GM19397 (cell line): ENCODE measurements around the gene CORO1C.

Experiments used
- ATAC-seq: cut with Tn5 transposase; IDR thresholded peaks from one replicate; pipeline ENCODE4 v1.9.1; 2021; ENCODE audit warnings: mild to moderate bottlenecking, moderate library complexity; ENCODE audit not compliant: unreplicated experiment

The CORO1C gene

GRCh38 chr12:108727868-108728735 lies 3.2 kb downstream of the CORO1C start:
- ATAC-seq: no peak

- no peak for ATAC-seq
Observed at GRCh38 chr12:108727161-108727560, 4.2 kb downstream of the CORO1C start.

GRCh38 chr12:108724890-108725151 lies 6.5 kb downstream of the CORO1C start:
- no peak for ATAC-seq

GRCh38 chr12:108724054-108724889 lies 7.0 kb downstream of the CORO1C start:
- ATAC-seq: no peak

GRCh38 chr12:108722992-108723766 lies 8.1 kb downstream of the CORO1C start:
- ATAC-seq: no peak

GRCh38 chr12:108722463-108722862 lies 8.9 kb downstream of the CORO1C start:
- ATAC-seq: no peak

- no peak for ATAC-seq
Observed at GRCh38 chr12:108721824-108722223, 9.5 kb downstream of the CORO1C start.

GRCh38 chr12:108720757-108721514 lies 10.4 kb downstream of the CORO1C start:
- no peak for ATAC-seq

- no peak for ATAC-seq
Observed at GRCh38 chr12:108717243-108717642, 14.1 kb downstream of the CORO1C start.

GRCh38 chr12:108714866-108715265 lies 16.5 kb downstream of the CORO1C start:
- ATAC-seq: no peak

- ATAC-seq: no peak
Observed at GRCh38 chr12:108713471-108713870, 17.8 kb downstream of the CORO1C start.

GRCh38 chr12:108712925-108713203 lies 18.5 kb downstream of the CORO1C start:
- ATAC-seq: no peak

GRCh38 chr12:108712165-108712924 lies 19.0 kb downstream of the CORO1C start:
- ATAC-seq: no peak

GRCh38 chr12:108711489-108712164 lies 19.7 kb downstream of the CORO1C start:
- no peak for ATAC-seq

- no peak for ATAC-seq
Observed at GRCh38 chr12:108709697-108710096, 21.6 kb downstream of the CORO1C start.

- no peak for ATAC-seq
Observed at GRCh38 chr12:108704527-108704926, 26.8 kb downstream of the CORO1C start.

- ATAC-seq: no peak
Observed at GRCh38 chr12:108702595-108703320, 28.6 kb downstream of the CORO1C start.

- ATAC-seq: no peak
Observed at GRCh38 chr12:108701779-108702441, 29.4 kb downstream of the CORO1C start.
